ENCODE measurements around the gene LIG4. TPM values are rescaled to one million over a fixed set of nuclear protein-coding genes. Genes with fewer than 3 reads are reported as not detected.

The LIG4 gene
- total RNA-seq, 1 donor from 2014 or later: 19.8 TPM

- no peak for DNase-seq
These were observed 20.9 kb downstream of the LIG4 start for GRCh38 chr13:108194435-108194936.

GRCh38 chr13:108193806-108194205 lies 21.5 kb downstream of the LIG4 start:
- no peak for DNase-seq

- DNase-seq: no peak
These were observed 24.4 kb downstream of the LIG4 start for GRCh38 chr13:108190897-108191296.

- DNase-seq: no peak
These were observed 27.1 kb downstream of the LIG4 start for GRCh38 chr13:108188260-108188659.

- no peak for DNase-seq
These were observed 30.1 kb downstream of the LIG4 start for GRCh38 chr13:108185223-108185622.

GRCh38 chr13:108182652-108183051 lies 32.7 kb downstream of the LIG4 start:
- no peak for DNase-seq

- DNase-seq: no peak
These were observed 37.3 kb downstream of the LIG4 start for GRCh38 chr13:108178078-108178477.

GRCh38 chr13:108176685-108177274 lies 38.6 kb downstream of the LIG4 start:
- no peak for DNase-seq

- DNase-seq: no peak
These were observed 46.4 kb downstream of the LIG4 start for GRCh38 chr13:108168929-108169328.

GRCh38 chr13:108166078-108166477 lies 49.3 kb downstream of the LIG4 start:
- DNase-seq: no peak

GRCh38 chr13:108158746-108159145 lies 56.6 kb downstream of the LIG4 start:
- DNase-seq: no peak

Other genes starting within 250 kb of the LIG4 start
- 19.7 TPM for gene ABHD13, start 2.9 kb upstream of the LIG4 start, total RNA-seq
- gene TNFSF13B, start 54.2 kb upstream of the LIG4 start, total RNA-seq: 0.78 TPM

Data from occipital lobe (tissue), 2 donors.